H9 (cell line): ENCODE data around the gene KCTD1. TPM values are rescaled to one million over a fixed set of nuclear protein-coding genes. Genes with fewer than 3 reads are reported as not detected.

Experiments used
- DNase-seq: peaks from one replicate; pipeline ENCODE4 v3.0.0-alpha.2; 2017
- H2AFZ ChIP-seq: one replicate; pipeline ENCODE4 v1.6.1; 2013; ENCODE audit warnings: mild to moderate bottlenecking, low read length, control low read depth, moderate library complexity
- H2AK5ac ChIP-seq: 2 replicates; pipeline ENCODE4 v1.6.1; 2013; ENCODE audit warnings: low read length, control low read depth, mixed read lengths; ENCODE audit not compliant: insufficient read length
- H2BK120ac ChIP-seq: one replicate; pipeline ENCODE4 v1.6.1; 2013; ENCODE audit warnings: low read depth, mild to moderate bottlenecking, low read length, control low read depth, inconsistent platforms; ENCODE audit not compliant: poor library complexity, severe bottlenecking
- H2BK12ac ChIP-seq: 2 replicates; pipeline ENCODE4 v1.6.1; 2013; ENCODE audit warnings: low read length, control low read depth, mixed read lengths, low read depth; ENCODE audit not compliant: insufficient read length
- H2BK15ac ChIP-seq: 2 replicates; pipeline ENCODE4 v1.6.1; 2013; ENCODE audit warnings: low read depth, low read length, control low read depth
- H2BK20ac ChIP-seq: one replicate; pipeline ENCODE4 v1.6.1; 2013; ENCODE audit warnings: low read depth, mild to moderate bottlenecking, low read length, control low read depth, inconsistent platforms; ENCODE audit not compliant: poor library complexity, severe bottlenecking
- H2BK5ac ChIP-seq: 2 replicates; pipeline ENCODE4 v1.6.1; 2013; ENCODE audit warnings: low read length, control low read depth, mixed read lengths; ENCODE audit not compliant: insufficient read length
- H3K14ac ChIP-seq: 2 replicates; pipeline ENCODE4 v1.6.1; 2013; ENCODE audit warnings: low read length, control low read depth; ENCODE audit not compliant: insufficient read depth
- H3K18ac ChIP-seq: 2 replicates; pipeline ENCODE4 v1.6.1; 2013; ENCODE audit warnings: low read depth, mild to moderate bottlenecking, mixed read lengths, low read length, control low read depth; ENCODE audit not compliant: insufficient read length
- H3K23ac ChIP-seq: 2 replicates; pipeline ENCODE4 v1.6.1; 2013; ENCODE audit warnings: low read length, control low read depth, mixed read lengths, low read depth; ENCODE audit not compliant: insufficient read length
- H3K23me2 ChIP-seq: 2 replicates; pipeline ENCODE4 v1.6.1; 2013; ENCODE audit warnings: low read depth, mild to moderate bottlenecking, mixed read lengths, low read length, control low read depth; ENCODE audit not compliant: insufficient read length, poor library complexity, severe bottlenecking
- H3K27ac ChIP-seq: 2 replicates; pipeline ENCODE4 v1.5.1; 2013; ENCODE audit warnings: low read length, control low read depth, mixed read lengths, low read depth; ENCODE audit not compliant: insufficient read length
- H3K27me3 ChIP-seq: 2 replicates; pipeline ENCODE4 v1.6.1; 2013; ENCODE audit warnings: low read length, control low read depth, inconsistent platforms; ENCODE audit not compliant: insufficient read depth
- H3K4ac ChIP-seq: 2 replicates; pipeline ENCODE4 v1.6.1; 2013; ENCODE audit warnings: low read depth, mild to moderate bottlenecking, control low read depth, inconsistent platforms, low read length, moderate library complexity
- H3K4me1 ChIP-seq: 2 replicates; pipeline ENCODE4 v1.6.1; 2013; ENCODE audit warnings: low read length, control low read depth, inconsistent platforms; ENCODE audit not compliant: insufficient read depth
- H3K4me2 ChIP-seq: 2 replicates; pipeline ENCODE4 v1.6.1; 2013; ENCODE audit warnings: low read length, control low read depth, mixed read lengths; ENCODE audit not compliant: insufficient read length, insufficient read depth
- H3K56ac ChIP-seq: 2 replicates; pipeline ENCODE4 v1.6.1; 2013; ENCODE audit warnings: low read depth, mild to moderate bottlenecking, mixed read lengths, low read length, control low read depth; ENCODE audit not compliant: insufficient read length
- H3K79me1 ChIP-seq: 2 replicates; pipeline ENCODE4 v1.6.1; 2013; ENCODE audit warnings: low read depth, mild to moderate bottlenecking, moderate library complexity, low read length, control low read depth, inconsistent platforms; ENCODE audit not compliant: insufficient read depth, poor library complexity, severe bottlenecking
- H3K79me2 ChIP-seq: 2 replicates; pipeline ENCODE4 v1.6.1; 2013; ENCODE audit warnings: low read length, control low read depth, inconsistent platforms; ENCODE audit not compliant: insufficient read depth
- H3K9ac ChIP-seq: 2 replicates; pipeline ENCODE4 v1.6.1; 2013; ENCODE audit warnings: low read length, control low read depth, mixed read lengths; ENCODE audit not compliant: insufficient read length; ENCODE audit errors: extremely low read depth
- H3K9me3 ChIP-seq: one replicate; pipeline ENCODE4 v1.6.1; 2013; ENCODE audit warnings: low read depth, low read length, inconsistent platforms; ENCODE audit not compliant: control insufficient read depth
- H3T11ph ChIP-seq: one replicate; pipeline ENCODE4 v1.6.1; 2013; ENCODE audit warnings: mild to moderate bottlenecking, low read length, control low read depth, inconsistent platforms
- H4K20me1 ChIP-seq: one replicate; pipeline ENCODE4 v1.6.1; 2013; ENCODE audit not compliant: control insufficient read depth, insufficient read length, insufficient read depth
- H4K5ac ChIP-seq: 2 replicates; pipeline ENCODE4 v1.6.1; 2013; ENCODE audit warnings: low read depth, mild to moderate bottlenecking, mixed read lengths, low read length, control low read depth; ENCODE audit not compliant: insufficient read length
- H4K8ac ChIP-seq: replicated peaks from 2 replicates; pipeline ENCODE4 v1.6.1; 2013; ENCODE audit warnings: low read length, control low read depth, mixed read lengths, low read depth; ENCODE audit not compliant: insufficient read length
- H4K91ac ChIP-seq: 2 replicates; pipeline ENCODE4 v1.6.1; 2013; ENCODE audit warnings: low read depth, mild to moderate bottlenecking, moderate library complexity, mixed read lengths, low read length, control low read depth; ENCODE audit not compliant: insufficient read length
- H3K27ac Mint-ChIP-seq, 3 experiments: 2 replicates in 2 of 3; 3 replicates in 1 of 3; pipeline ENCODE4 v1.8.0; 2020 to 2021; ENCODE audit warnings: mixed read lengths in 3 of 3, mild to moderate bottlenecking in 1 of 3, moderate library complexity in 1 of 3
- H3K27me3 Mint-ChIP-seq: 2 replicates; pipeline ENCODE4 v1.8.0; 2021; ENCODE audit warnings: low read depth, mild to moderate bottlenecking, moderate library complexity, mixed read lengths
- H3K36me3 Mint-ChIP-seq, 3 experiments: 2 replicates in 2 of 3; 3 replicates in 1 of 3; pipeline ENCODE4 v1.8.0; 2020 to 2021; ENCODE audit warnings: low read depth in 3 of 3, mixed read lengths in 3 of 3; ENCODE audit not compliant: insufficient read depth in 1 of 3
- H3K4me1 Mint-ChIP-seq, 2 experiments: 2 replicates each; pipeline ENCODE4 v1.8.0; 2020; ENCODE audit warnings: mixed read lengths in 2 of 2
- H3K4me3 Mint-ChIP-seq, 2 experiments: 2 replicates in 1 of 2; 3 replicates in 1 of 2; pipeline ENCODE4 v1.8.0; 2020 to 2021; ENCODE audit warnings: mild to moderate bottlenecking in 2 of 2, mixed read lengths in 2 of 2, moderate library complexity in 1 of 2
- H3K9me3 Mint-ChIP-seq, 2 experiments: 2 replicates in 1 of 2; 3 replicates in 1 of 2; pipeline ENCODE4 v1.8.0; 2020; ENCODE audit warnings: mild to moderate bottlenecking in 2 of 2, mixed read lengths in 2 of 2, moderate library complexity in 1 of 2
- CTCF ChIP-seq: fragments of 200-600 bp; sonication (generic); conservative IDR thresholded peaks from 3 replicates; pipeline ENCODE4 v1.8.0; 2021; ENCODE audit warnings: antibody characterized with exemption, mild to moderate bottlenecking
- WGBS: extraction: QIAGEN DNeasy Blood & Tissue Kit; methylation state at CpG from one replicate; pipeline ENCODE4 v1.1.7; 2013; ENCODE audit warnings: missing lambda C conversion rate, low lambda C conversion rate, mixed read lengths; ENCODE audit not compliant: insufficient read length; ENCODE audit errors: extremely low coverage; 5-methylcytosine and 5-hydroxymethylcytosine counted together
- total RNA-seq: library from RNA; stranded (reverse); gene quantifications from 2 replicates; pipeline ENCODE4 v1.2.1, GENCODE V29; 2021

KCTD1 gene
- total RNA-seq, 1 experiment from 2014 or later = 10.8 TPM

GRCh38 chr18:26465431-26465830 lies 82.9 kb downstream of the KCTD1 start:
- Histone ChIP-seq H3K27ac (no peak overlapping the region), H3K56ac (no peak overlapping the region), H3K23me2 (no peaks in the 10 kb centered on the region), H3K79me2 (no peaks in the 10 kb centered on the region), H4K91ac (no peak overlapping the region), H3K4me1 (no peaks in the 10 kb centered on the region), H3K79me1 (no peaks in the 10 kb centered on the region), H2BK12ac (no peak overlapping the region), H3T11ph (no peak overlapping the region), H3K9ac (no peak overlapping the region), H2BK20ac (no peak overlapping the region), H2AK5ac (no peak overlapping the region), H3K9me3 (no peaks in the 10 kb centered on the region), H2BK120ac (no peak overlapping the region), H3K23ac (no peak overlapping the region), H3K4me2 (no peak overlapping the region), H2AFZ (no peak overlapping the region), H4K5ac (no peak overlapping the region), H4K8ac (no peak overlapping the region), H3K14ac (no peak overlapping the region), H2BK5ac (no peak overlapping the region), H3K4ac (no peak overlapping the region), H2BK15ac (no peak overlapping the region), H3K27me3 (no peaks in the 10 kb centered on the region), H3K18ac (no peak overlapping the region), H4K20me1 (no peaks in the 10 kb centered on the region)
- no peaks in the 10 kb centered on the region; the same call in 1 of the 2 replicates for H3K27me3 Mint-ChIP-seq
- H3K4me1 Mint-ChIP-seq = peaks cover 29 to 35% of the 10 kb centered on the region in 2 experiments
- H3K27ac Mint-ChIP-seq = no peak overlapping the region
- DNase-seq = no peak
- peaks cover 3 to 8% (median 4%) of the 10 kb centered on the region in 3 experiments; a peak in 5 of 7 replicates for H3K36me3 Mint-ChIP-seq
- no peaks in the 10 kb centered on the region for H3K9me3 Mint-ChIP-seq
- no peak for TF ChIP-seq CTCF
- WGBS = no CpG with 5 or more reads among the region's 12 CpGs
- H3K4me3 Mint-ChIP-seq = no peak overlapping the region
